T-helper 1 cell treated with Interleukin-12 subunit alpha and Interleukin-12 subunit beta and Interleukin-4 antibody, amounts not matched to agents 30 ng/mL and 1 ng/mL, for 36 hours (primary cell): ENCODE results near the gene ACTMAP. TPM values are rescaled to one million over a fixed set of nuclear protein-coding genes. Genes with fewer than 3 reads are reported as not detected.
"Not testable (repeated sequence)": the region's sequence is repeated elsewhere in the genome, so short reads cannot be mapped to it uniquely, and the experiment has no call there.

Experiments
- intact Hi-C: fragments of 100-400 bp; cut with micrococcal nuclease; formaldehyde crosslinking; loops from one replicate; pipeline ENCODE4 v1.15.1; 2024
- total RNA-seq: library from RNA; stranded (reverse); gene quantifications from 2 replicates; pipeline ENCODE4 v1.2.3, GENCODE V29; 2022

Gene ACTMAP
- total RNA-seq, 1 donor from 2014 or later: 11.9 TPM

- intact Hi-C loops: loop anchor here (5.0 kb wide), 1 partner anchor 187 kb away; no protein-coding TSS in a partner anchor
These were observed 4.9 kb downstream of the ACTMAP start for GRCh38 chr19:40745402-40745780.

GRCh38 chr19:40744554-40745401 is 5.5 kb downstream of the ACTMAP start:
- intact Hi-C loops: loop anchor here (5.0 kb wide), 1 partner anchor 188 kb away; no protein-coding TSS in a partner anchor

GRCh38 chr19:40743926-40744325 is 6.4 kb downstream of the ACTMAP start:
- intact Hi-C loops: no loop called here

- intact Hi-C loops: no loop called here
These were observed 7.4 kb downstream of the ACTMAP start for GRCh38 chr19:40742886-40743285.

GRCh38 chr19:40742477-40742876 is 7.8 kb downstream of the ACTMAP start:
- intact Hi-C loops: no loop called here

GRCh38 chr19:40741527-40742390 is 8.5 kb downstream of the ACTMAP start:
- intact Hi-C loops: no loop called here

- intact Hi-C loops: no loop called here
These were observed 9.5 kb downstream of the ACTMAP start for GRCh38 chr19:40740747-40741146.

- intact Hi-C loops: no loop called here
These were observed 10.2 kb downstream of the ACTMAP start for GRCh38 chr19:40739871-40740703.

GRCh38 chr19:40739030-40739839 is 11.0 kb downstream of the ACTMAP start:
- intact Hi-C loops: no loop called here

- intact Hi-C loops: no loop called here
These were observed 13.1 kb downstream of the ACTMAP start for GRCh38 chr19:40737102-40737644.

GRCh38 chr19:40736661-40737060 is 13.6 kb downstream of the ACTMAP start:
- intact Hi-C loops: no loop called here

GRCh38 chr19:40735013-40735771 is 15.1 kb downstream of the ACTMAP start:
- intact Hi-C loops: no loop called here

GRCh38 chr19:40733149-40733548 is 17.1 kb downstream of the ACTMAP start:
- intact Hi-C loops: no loop called here

GRCh38 chr19:40732304-40732703 is 18.0 kb downstream of the ACTMAP start:
- intact Hi-C loops: not testable (repeated sequence)

GRCh38 chr19:40730065-40730464 is 20.2 kb downstream of the ACTMAP start:
- intact Hi-C loops: not testable (repeated sequence)

- intact Hi-C loops: no loop called here
These were observed 24.0 kb downstream of the ACTMAP start for GRCh38 chr19:40726279-40726678.

GRCh38 chr19:40724855-40725254 is 25.4 kb downstream of the ACTMAP start:
- intact Hi-C loops: no loop called here

- intact Hi-C loops: no loop called here
These were observed 26.0 kb downstream of the ACTMAP start for GRCh38 chr19:40724315-40724714.

- intact Hi-C loops: no loop called here
These were observed 26.5 kb downstream of the ACTMAP start for GRCh38 chr19:40723661-40724254.
